ENCODE data around the gene MORN5.

MORN5 gene

DNA sequence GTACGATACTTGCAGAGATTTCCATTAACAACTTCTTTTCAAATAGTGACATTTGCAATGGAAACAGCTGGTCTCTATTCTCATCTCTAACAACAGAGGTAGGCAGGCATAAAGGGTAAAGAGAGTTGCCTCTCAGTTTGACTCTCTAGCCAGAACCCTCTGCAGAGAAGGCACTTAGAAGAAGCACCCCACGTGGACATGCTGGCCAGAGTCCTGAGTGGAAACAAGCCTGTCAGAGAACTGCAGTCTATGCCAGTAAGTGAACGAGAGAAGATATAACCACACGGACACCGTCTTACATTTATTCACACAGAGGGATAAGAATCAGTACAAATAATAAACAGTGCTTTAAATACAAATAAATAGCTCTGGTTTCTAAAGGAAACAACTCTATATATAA is 80.0 kb downstream of the MORN5 start:
- DNase-seq, result no peak

DNA sequence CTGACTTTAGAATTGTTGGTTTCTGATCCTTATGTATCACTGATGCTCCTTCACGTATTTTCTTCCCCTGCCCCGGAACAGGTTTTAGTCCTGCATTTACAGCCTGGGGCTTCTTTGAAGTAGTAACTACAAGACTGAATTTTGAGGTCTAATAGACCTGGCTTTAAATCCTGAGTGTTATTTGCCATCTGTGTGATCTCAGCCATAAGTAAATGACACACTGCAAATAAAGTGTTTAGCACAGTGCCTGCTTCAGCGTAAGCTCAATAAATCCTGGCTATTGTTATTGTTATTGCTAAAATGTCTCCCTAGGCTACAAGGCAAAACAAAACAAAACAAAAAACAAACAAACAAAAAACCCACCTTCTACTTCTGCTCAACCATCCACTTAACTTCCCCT is 84.6 kb downstream of the MORN5 start:
- DNase-seq, result no peak

DNA sequence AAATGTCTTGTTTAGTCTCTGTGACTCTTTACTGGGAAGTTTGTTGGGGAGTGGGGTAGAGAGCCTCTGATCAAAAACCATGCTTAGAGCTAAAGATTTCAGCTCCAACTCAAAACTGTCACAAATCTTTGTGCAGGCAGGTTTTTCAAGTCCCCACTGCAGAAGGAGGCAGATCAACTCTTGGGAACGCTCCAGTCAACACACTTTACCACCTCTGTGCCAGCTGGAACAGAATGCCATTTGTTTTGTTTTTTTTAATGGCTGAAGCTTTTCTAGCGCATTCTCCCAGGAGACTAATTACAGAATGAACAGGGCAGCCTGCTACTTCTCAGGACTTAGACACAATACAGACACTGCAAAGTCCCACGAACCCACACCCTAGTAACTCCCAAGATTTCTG is 87.0 kb downstream of the MORN5 start:
- DNase-seq, result no peak

DNA sequence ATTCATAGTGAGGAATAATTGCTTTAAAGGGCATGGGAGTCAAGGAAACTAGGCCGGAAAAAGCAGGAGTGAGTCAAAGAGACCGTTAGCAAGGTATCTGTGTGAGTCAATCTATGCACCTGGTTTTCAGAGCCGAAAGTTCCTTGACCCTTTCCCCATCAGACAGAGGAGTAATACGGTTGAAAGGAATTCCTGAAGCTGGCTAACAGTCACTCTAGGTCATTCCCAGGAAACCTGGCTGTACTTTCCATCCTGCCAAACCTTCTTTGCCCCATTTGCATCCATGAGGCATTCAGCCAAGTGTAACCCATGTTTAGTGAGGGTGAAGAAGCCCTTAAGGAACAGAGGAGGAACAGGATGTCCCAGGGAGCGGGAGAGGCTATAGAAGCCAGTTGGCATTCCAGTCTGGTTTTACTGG is 88.7 kb downstream of the MORN5 start:
- no peak for DNase-seq

All from kidney glomerular epithelial cell (primary cell).